HG03097 (cell line): ENCODE data around the gene SORT1.
"Not testable (repeated sequence)": the region's sequence is repeated elsewhere in the genome, so short reads cannot be mapped to it uniquely, and the experiment has no call there.

Experiments
- ATAC-seq: cut with Tn5 transposase; IDR thresholded peaks from one replicate; pipeline ENCODE4 v1.9.1; 2021; ENCODE audit not compliant: unreplicated experiment, low FRiP score

SORT1 gene

GRCh38 chr1:109350182-109350581 lies 47.5 kb downstream of the SORT1 start:
- ATAC-seq, result no peak

GRCh38 chr1:109347511-109347910 lies 50.2 kb downstream of the SORT1 start:
- no peak for ATAC-seq

GRCh38 chr1:109341944-109342930 lies 55.5 kb downstream of the SORT1 start:
- ATAC-seq, result no peak

GRCh38 chr1:109338608-109339007 lies 59.1 kb downstream of the SORT1 start:
- no peak for ATAC-seq

GRCh38 chr1:109338091-109338490 lies 59.6 kb downstream of the SORT1 start:
- ATAC-seq, result no peak

GRCh38 chr1:109335091-109335490 lies 62.6 kb downstream of the SORT1 start:
- no peak for ATAC-seq

- ATAC-seq, result no peak
Observed at GRCh38 chr1:109331113-109331512, 66.6 kb downstream of the SORT1 start.

- no peak for ATAC-seq
Observed at GRCh38 chr1:109327285-109327684, 70.4 kb downstream of the SORT1 start.

GRCh38 chr1:109322974-109323373 lies 74.7 kb downstream of the SORT1 start:
- no peak for ATAC-seq

GRCh38 chr1:109319114-109319513 lies 78.6 kb downstream of the SORT1 start:
- no peak for ATAC-seq

GRCh38 chr1:109316506-109316905 lies 81.2 kb downstream of the SORT1 start:
- no peak for ATAC-seq

GRCh38 chr1:109315288-109315687 lies 82.4 kb downstream of the SORT1 start:
- no peak for ATAC-seq

- ATAC-seq, result no peak
Observed at GRCh38 chr1:109314795-109315194, 82.9 kb downstream of the SORT1 start.

GRCh38 chr1:109312978-109313775 lies 84.5 kb downstream of the SORT1 start:
- no peak for ATAC-seq

GRCh38 chr1:109312246-109312645 lies 85.5 kb downstream of the SORT1 start:
- ATAC-seq, result no peak

- ATAC-seq, result no peak
Observed at GRCh38 chr1:109309347-109309746, 88.4 kb downstream of the SORT1 start.

- no peak for ATAC-seq
Observed at GRCh38 chr1:109307274-109308021, 90.3 kb downstream of the SORT1 start.

- ATAC-seq, result no peak
Observed at GRCh38 chr1:109306832-109307273, 90.9 kb downstream of the SORT1 start, which contains the start of gene MYBPHL. Gene MYBPHL (minus strand): TSS chr1:109307011. CDS start chr1:109306991, 20 bp downstream.

GRCh38 chr1:109305991-109306390 lies 91.7 kb downstream of the SORT1 start:
- ATAC-seq, result not testable (repeated sequence)

- no peak for ATAC-seq
Observed at GRCh38 chr1:109304226-109304920, 93.3 kb downstream of the SORT1 start.
